Measurements from ENCODE around the gene PLEKHO1. TPM values are rescaled to one million over a fixed set of nuclear protein-coding genes. Genes with fewer than 3 reads are reported as not detected.

The PLEKHO1 gene
- total RNA-seq, 1 donor from 2014 or later, result 82.0 TPM

- no peak for TF ChIP-seq CTCF (IDR thresholded peaks at IDR 0.05; ENCODE audit: insufficient read depth, low read length, poor library complexity, severe bottlenecking)
- Histone ChIP-seq H3K4me3 (ENCODE audit: low read depth, low read length) (no peak overlapping the region), H3K27me3 (ENCODE audit: control insufficient read depth, insufficient read depth, low read length) (no peaks in the 10 kb centered on the region), H3K36me3 (ENCODE audit: control insufficient read depth, insufficient read depth, low read length) (no peaks in the 10 kb centered on the region)
- no peak for DNase-seq (ENCODE audit: low read depth)
Measured at GRCh38 chr1:150171801-150172200, 22.1 kb downstream of the PLEKHO1 start.

- DNase-seq (ENCODE audit: low read depth), result no peak
- Histone ChIP-seq H3K36me3 (ENCODE audit: control insufficient read depth, insufficient read depth, low read length) (no peaks in the 10 kb centered on the region), H3K4me3 (ENCODE audit: low read depth, low read length) (no peak overlapping the region), H3K27me3 (ENCODE audit: control insufficient read depth, insufficient read depth, low read length) (no peaks in the 10 kb centered on the region)
- no peak for TF ChIP-seq CTCF (IDR thresholded peaks at IDR 0.05; ENCODE audit: insufficient read depth, low read length, poor library complexity, severe bottlenecking)
Measured at GRCh38 chr1:150173141-150173585, 23.4 kb downstream of the PLEKHO1 start.

GRCh38 chr1:150176593-150176992, 26.9 kb downstream of the PLEKHO1 start:
- no peak for TF ChIP-seq CTCF (IDR thresholded peaks at IDR 0.05; ENCODE audit: insufficient read depth, low read length, poor library complexity, severe bottlenecking)
- DNase-seq (ENCODE audit: low read depth), result no peak

GRCh38 chr1:150178548-150178947, 28.8 kb downstream of the PLEKHO1 start:
- no peak for TF ChIP-seq CTCF (IDR thresholded peaks at IDR 0.05; ENCODE audit: insufficient read depth, low read length, poor library complexity, severe bottlenecking)
- Histone ChIP-seq H3K36me3 (ENCODE audit: control insufficient read depth, insufficient read depth, low read length) (no peaks in the 10 kb centered on the region), H3K4me3 (ENCODE audit: low read depth, low read length) (no peak overlapping the region), H3K27me3 (ENCODE audit: control insufficient read depth, insufficient read depth, low read length) (no peaks in the 10 kb centered on the region)
- no peak for DNase-seq (ENCODE audit: low read depth)

More at GRCh38 chr1:150176593-150176992, 26.9 kb downstream of the PLEKHO1 start:
- Histone ChIP-seq H3K4me3 (ENCODE audit: low read depth, low read length) (no peak overlapping the region), H3K27me3 (ENCODE audit: control insufficient read depth, insufficient read depth, low read length) (no peaks in the 10 kb centered on the region), H3K36me3 (ENCODE audit: control insufficient read depth, insufficient read depth, low read length) (no peaks in the 10 kb centered on the region)

- no peak overlapping the region for H3K4me3 ChIP-seq (ENCODE audit: low read depth, low read length)
- no peaks in the 10 kb centered on the region for H3K36me3 ChIP-seq (ENCODE audit: control insufficient read depth, insufficient read depth, low read length)
- TF ChIP-seq CTCF (IDR thresholded peaks at IDR 0.05; ENCODE audit: insufficient read depth, low read length, poor library complexity, severe bottlenecking), result no peak
- DNase-seq (ENCODE audit: low read depth), result no peak
- no peaks in the 10 kb centered on the region for H3K27me3 ChIP-seq (ENCODE audit: control insufficient read depth, insufficient read depth, low read length)
Measured at GRCh38 chr1:150179867-150180266, 30.2 kb downstream of the PLEKHO1 start.

GRCh38 chr1:150180474-150180873, 30.8 kb downstream of the PLEKHO1 start:
- no peak for TF ChIP-seq CTCF (IDR thresholded peaks at IDR 0.05; ENCODE audit: insufficient read depth, low read length, poor library complexity, severe bottlenecking)

More at GRCh38 chr1:150180474-150180873, 30.8 kb downstream of the PLEKHO1 start:
- H3K27me3 ChIP-seq (ENCODE audit: control insufficient read depth, insufficient read depth, low read length), result no peaks in the 10 kb centered on the region
- no peaks in the 10 kb centered on the region for H3K36me3 ChIP-seq (ENCODE audit: control insufficient read depth, insufficient read depth, low read length)
- no peak overlapping the region for H3K4me3 ChIP-seq (ENCODE audit: low read depth, low read length)
- DNase-seq (ENCODE audit: low read depth), result no peak
